GM21737 (cell line): ENCODE measurements around the gene C1orf35.
"Not testable (repeated sequence)": the region's sequence is repeated elsewhere in the genome, so short reads cannot be mapped to it uniquely, and the experiment has no call there.

ENCODE experiments used
- ATAC-seq: cut with Tn5 transposase; IDR thresholded peaks from one replicate; pipeline ENCODE4 v1.9.1; 2021; ENCODE audit warnings: mild to moderate bottlenecking, moderate library complexity; ENCODE audit not compliant: unreplicated experiment

C1orf35 gene

GRCh38 chr1:228142701-228143136 is 39.6 kb upstream of the C1orf35 start:
- no peak for ATAC-seq

- ATAC-seq: no peak
Measured at GRCh38 chr1:228142155-228142691, 39.1 kb upstream of the C1orf35 start.

DNA sequence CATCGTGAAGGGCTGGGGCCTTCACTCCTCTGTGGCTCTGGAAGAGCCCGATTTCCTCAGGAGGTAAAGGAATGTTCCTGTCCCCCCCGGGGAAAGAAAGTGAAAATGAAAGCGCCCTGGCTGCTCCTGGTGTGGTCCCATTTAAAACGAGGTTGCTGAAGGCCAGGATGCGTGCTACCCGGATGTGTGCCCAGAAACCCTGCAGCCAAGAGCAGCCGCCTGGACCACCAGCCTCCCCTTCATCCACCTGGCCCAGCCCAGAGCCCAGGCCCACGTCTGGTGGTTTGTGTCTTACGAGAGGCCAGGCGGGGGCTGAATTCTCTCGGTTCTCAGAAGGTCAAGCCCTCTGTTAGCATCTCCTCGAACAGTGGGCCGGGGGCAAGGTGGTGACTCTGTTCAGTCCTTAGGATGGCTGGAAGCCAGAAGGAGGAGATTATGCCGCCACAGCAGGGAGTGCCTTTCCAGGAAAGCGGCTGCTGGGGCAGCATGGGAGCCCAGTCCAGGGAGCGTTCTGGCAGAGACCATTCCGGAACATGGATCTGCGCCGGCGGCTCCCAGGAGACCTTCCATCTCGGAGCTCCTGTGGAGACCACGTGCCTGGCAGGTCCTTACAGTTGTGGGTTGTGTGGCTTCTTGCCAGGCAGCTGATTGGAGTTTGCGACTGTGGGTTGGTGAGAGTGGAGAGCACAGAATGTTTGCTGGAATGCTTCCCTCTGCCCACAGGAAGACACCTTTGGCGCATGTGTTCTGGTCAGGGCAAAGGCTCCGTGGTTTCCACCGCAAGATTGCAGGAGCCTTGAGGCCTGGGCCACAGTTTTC is 38.3 kb upstream of the C1orf35 start:
- no peak for ATAC-seq

- no peak for ATAC-seq
Measured at GRCh38 chr1:228140724-228141225, 37.6 kb upstream of the C1orf35 start.

DNA sequence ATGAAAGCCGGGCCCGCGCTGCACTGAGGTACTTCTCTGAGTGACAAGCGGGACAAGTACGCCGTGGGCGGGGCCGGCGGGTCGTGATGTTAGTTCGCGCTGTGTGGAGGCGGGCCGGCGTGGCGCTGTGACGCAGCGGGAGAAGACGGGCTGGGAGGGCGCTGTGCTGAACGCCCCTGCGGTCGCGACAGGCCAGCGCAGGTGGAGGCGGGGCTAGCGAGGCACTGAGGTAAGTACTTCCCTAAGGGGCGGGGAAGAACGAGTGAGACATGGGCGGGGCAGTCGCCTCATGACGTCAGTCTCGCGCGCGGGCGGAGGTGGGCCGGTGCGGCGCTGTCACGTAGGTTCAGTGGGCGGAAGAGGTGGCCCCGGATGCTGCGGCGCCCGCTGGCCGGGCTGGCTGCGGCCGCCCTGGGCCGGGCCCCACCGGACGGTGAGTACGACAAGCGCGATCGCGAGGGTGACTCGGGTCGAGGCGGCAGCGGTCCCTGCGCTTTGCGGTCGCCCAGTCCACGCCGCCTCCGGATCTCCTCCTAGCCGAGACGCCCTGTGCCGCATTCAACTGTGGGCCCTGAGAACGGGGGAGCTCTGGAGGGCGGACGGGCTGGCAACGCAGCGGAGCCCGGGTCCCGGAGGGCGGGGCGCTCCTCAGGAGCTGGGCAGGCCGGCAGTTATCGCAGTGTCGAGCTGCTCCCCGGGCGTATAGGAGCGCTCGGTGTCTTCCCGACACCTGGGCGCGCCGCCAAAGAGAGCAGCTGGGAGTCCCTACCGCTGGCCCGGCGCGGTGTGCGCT is 37.0 kb upstream of the C1orf35 start, which contains the start of gene GUK1:
Gene GUK1 (plus strand): TSS at position 349 of the 793 bp plus-strand sequence. CDS start 24 bp downstream, at position 373.
- ATAC-seq: peak; percentile 87

DNA sequence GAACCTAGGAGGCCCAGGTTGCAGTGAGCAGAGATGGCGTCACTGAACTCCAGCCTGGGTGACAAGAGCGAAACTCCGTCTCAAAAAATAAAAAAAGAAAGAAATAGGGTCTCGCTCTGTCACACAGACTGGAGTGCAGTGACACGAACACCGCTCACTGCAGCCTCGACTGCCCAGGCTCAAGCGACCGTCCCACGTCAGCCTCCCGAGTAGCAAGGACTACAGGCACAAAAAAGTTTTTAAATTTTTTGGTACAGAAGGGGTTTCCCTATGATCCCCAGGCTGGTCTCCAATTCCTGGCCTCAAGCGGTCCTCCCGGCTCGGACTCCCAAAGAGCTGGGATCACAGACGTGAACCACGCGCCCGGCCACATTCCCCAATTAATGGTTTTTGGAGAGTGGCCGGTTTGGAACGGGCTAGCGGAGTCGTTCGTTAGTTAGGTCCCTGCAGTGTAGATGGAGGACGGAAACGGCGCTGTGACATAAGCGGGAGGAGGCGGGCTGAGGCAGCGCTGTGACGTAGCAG is 36.3 kb upstream of the C1orf35 start:
- ATAC-seq: no peak

- ATAC-seq: no peak
Measured at GRCh38 chr1:228136901-228137300, 33.8 kb upstream of the C1orf35 start.

DNA sequence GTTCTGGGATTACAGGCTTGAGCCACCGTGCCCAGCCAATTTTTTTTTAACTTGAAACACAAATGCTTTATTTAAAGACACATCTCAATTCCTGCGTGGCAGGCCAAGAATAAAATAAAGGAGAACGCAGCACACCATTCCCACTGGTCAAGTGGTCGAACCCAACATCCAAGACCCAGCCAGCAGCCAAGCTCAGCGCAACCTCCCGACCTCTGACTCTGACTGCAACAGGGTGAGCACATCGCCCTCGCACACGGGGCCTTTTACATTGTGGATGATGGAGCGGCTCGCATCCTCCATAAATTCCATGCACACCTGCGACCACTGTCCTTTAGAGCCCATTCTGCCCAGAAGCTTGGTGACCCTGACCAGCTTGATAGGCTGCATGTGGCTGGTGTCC is 31.5 kb upstream of the C1orf35 start:
- ATAC-seq: no peak

DNA sequence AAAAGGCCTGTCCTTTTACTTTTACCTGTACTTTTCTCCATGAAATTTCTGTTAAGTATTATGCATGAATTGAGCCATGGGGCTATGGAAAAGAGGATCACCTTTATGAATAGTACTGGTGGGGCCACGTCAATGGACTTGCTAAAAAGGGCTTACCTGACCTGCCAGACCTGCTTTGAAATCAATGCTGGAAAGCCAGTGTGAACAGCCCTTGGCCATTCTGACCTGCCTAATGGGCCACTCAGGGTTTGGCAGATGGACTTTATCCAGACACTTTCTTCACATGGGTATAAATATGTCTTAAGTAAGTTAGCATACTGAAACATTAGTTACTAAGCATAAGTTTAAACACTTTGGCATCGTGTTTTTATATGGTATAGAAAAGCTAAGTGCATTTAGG is 28.6 kb upstream of the C1orf35 start:
- ATAC-seq: no peak

- ATAC-seq: no peak
Measured at GRCh38 chr1:228125185-228125584, 22.1 kb upstream of the C1orf35 start.

DNA sequence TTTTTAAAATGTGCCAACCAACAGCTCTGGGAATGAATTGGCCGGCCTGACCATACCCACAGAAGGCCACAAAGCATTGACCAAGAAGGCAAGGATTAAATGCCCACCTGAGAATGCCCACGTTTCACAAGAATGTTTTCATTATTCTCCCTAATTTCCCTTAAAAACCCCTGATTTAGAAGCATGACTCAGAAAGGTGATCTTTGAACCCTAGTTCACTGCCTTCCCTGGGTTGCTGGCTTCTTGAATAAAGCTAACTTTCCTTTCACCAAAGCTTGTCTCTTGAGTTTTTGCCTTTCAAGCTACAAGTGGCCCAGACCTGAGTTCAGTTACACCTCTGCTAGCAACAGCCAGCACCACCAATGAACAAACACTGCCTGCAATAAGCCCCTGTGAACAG is 20.4 kb upstream of the C1orf35 start:
- no peak for ATAC-seq

- ATAC-seq: no peak
Measured at GRCh38 chr1:228122921-228123441, 19.9 kb upstream of the C1orf35 start.

DNA sequence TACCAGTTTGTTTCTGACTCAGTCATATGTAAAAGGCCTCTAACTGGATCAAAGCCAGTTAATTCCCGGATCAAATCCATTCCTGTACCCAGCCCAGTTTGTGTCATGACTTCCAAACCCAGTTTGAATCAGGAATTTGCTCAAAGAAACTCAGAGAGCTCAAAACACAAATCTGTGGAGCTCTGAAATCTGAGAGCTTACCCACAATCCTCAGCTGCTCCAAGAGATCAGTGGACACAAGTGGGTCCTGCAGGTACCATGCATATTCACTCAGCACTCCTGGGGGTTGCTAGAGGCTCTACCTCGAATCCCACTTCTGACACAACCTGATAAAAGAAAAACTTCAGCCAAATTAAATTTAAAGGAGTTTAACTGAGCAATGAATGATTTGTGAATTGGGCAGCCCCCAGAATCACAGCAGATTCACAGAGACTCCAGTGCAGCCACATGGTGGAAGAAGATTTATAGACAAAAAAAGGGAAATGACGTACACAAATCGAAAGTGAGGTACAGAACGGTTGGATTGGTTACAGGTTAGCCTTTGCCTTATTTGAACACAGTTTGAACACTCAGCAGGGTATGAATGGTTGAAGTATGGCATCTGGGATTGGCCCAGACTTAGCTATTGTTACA is 17.8 kb upstream of the C1orf35 start:
- ATAC-seq: no peak

- ATAC-seq: no peak
Measured at GRCh38 chr1:228120351-228120750, 17.2 kb upstream of the C1orf35 start.

DNA sequence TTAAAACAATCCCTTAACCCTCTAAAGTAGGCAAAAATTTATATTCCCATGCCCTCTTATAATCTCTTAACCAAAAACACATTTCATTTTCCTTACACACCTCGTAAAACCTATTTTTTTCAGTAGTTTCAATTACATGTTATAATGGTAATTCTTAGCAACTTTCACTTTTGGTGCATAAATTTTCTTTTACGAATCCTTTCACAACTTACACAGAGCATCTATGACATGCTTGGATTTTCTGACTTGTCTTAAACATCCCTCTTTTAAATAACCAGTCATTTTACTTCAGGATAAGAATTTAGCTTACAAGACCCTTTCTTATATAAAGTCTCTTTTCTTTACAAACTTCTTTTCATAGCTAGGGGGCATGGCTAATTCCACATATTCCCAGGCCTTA is 14.9 kb upstream of the C1orf35 start:
- ATAC-seq: no peak

- no peak for ATAC-seq
Measured at GRCh38 chr1:228117335-228117734, 14.2 kb upstream of the C1orf35 start.

GRCh38 chr1:228114827-228115226 is 11.7 kb upstream of the C1orf35 start:
- no peak for ATAC-seq

DNA sequence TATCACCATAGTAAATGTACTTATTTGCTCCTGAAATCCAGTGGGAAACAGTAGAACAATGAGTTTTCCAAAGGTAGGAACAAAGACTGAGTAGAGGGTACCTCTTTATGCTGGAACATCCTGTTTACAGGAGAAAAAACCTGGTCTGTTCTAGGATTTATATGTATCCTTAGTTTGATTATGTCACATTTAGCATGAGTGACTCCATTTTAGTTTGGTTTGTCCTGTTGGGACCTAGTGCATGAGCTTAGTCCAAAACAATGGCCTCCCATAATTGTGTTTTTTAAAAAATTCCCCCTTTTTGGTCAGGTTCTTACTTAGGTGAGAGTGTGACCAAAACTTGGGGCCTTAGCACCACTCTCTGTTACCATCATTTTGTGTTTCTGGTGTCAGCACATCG is 9.5 kb upstream of the C1orf35 start:
- ATAC-seq: no peak

DNA sequence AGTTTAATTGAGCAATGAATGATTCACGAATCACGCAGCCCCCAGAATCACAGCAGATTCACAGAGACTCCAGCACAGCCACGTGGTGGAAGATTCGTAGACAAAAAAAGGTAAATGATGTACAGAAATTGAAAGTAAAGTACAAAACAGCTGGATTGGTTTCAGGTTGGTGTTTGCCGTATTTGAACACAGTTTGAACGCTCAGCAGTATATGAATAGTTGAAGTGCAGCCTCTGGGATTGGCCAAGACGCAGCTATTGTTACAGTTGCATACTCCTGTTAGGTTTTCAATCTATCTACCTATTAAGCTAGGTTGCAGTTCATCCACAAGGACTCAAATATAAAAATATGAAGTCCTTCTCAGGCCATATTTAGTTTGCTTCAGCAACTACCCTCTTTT is 9.0 kb upstream of the C1orf35 start:
- ATAC-seq: no peak

DNA sequence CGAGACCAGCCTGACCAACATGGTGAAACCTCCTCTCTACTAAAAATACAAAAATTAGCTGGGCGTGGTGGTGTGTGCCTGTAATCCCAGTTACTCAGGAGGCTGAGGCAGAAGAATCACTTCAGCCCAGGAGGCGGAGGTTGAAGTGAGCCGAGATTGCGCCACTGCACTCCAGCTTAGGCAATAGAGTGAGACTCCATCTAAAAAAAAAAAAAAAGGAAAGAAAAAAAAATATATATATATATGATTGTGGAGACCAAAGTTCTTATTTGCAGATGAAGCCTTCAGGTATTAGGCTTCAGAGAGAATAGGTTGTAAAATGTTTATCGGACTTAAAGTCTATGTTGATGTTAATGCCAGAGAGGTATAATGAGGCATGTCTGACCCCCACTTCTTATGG is 8.2 kb upstream of the C1orf35 start:
- not testable (repeated sequence) for ATAC-seq

DNA sequence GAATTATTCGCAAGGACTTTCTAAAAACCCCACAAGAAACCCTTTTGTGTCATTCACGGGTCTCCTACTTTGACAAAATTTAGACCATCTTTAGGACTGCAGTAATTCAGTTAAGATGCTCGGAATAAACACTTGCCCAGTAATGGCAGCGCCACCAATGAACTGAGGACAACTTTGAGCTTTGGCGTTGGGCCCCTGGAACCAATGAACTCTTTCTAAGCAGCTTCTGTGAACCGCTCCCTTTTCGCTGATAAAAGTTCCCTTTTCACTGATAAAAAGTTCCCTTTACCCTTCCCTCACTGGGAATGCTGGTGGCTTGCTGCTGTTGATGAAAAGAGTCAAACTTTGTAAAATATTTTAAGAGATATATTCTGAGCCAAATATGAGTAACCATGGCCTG is 7.4 kb upstream of the C1orf35 start:
- no peak for ATAC-seq
